ENCODE data around the gene SMC4. TPM values are rescaled to one million over a fixed set of nuclear protein-coding genes. Genes with fewer than 3 reads are reported as not detected.

The SMC4 gene
- total and polyA plus RNA-seq, 10 of the 15 experiments (the other 5 are each of a cell fraction or from before 2014, with no cell fraction given): 75.6 to 288 (median 136) TPM

- no peak for TF ChIP-seq EZH2 (IDR thresholded peaks at IDR 0.05; ENCODE audit: borderline replicate concordance, control insufficient read depth, low read depth, low read length)
- no peak for TF ChIP-seq ZBTB11 (CRISPR knock-in tag; IDR thresholded peaks at IDR 0.05)
- no peak for TF ChIP-seq RAD51 (IDR thresholded peaks at IDR 0.05)
- TF ChIP-seq TBL1XR1 (IDR thresholded peaks at IDR 0.05; ENCODE audit: low read depth, low read length): peak; percentile 0; the same call in 1 of the 2 replicates
- peak; percentile 49 for TF ChIP-seq MEF2B (IDR thresholded peaks at IDR 0.05; ENCODE audit: partially characterized antibody, poor library complexity, severe bottlenecking)
- TF ChIP-seq PRDM15 (CRISPR knock-in tag; IDR thresholded peaks at IDR 0.05): no peak
- TF ChIP-seq BACH1 (IDR thresholded peaks at IDR 0.05; ENCODE audit: borderline replicate concordance): no peak; the same call in 1 of the 2 replicates
- TF ChIP-seq HDAC6 (IDR thresholded peaks at IDR 0.05; ENCODE audit: unreplicated experiment): no peak
- TF ChIP-seq TAF1 (IDR thresholded peaks at IDR 0.05; ENCODE audit: borderline replicate concordance, low read depth, low read length): peak; percentile 80
- TF ChIP-seq PAX5 (IDR thresholded peaks at IDR 0.05; ENCODE audit: borderline replicate concordance, low read depth, low read length): peak; percentile 26; the same call in 1 of the 2 replicates
- TF ChIP-seq E4F1 (IDR thresholded peaks at IDR 0.05; ENCODE audit: borderline replicate concordance, partially characterized antibody): no peak
- TF ChIP-seq KAT2A (conservative IDR thresholded peaks at IDR 0.05; ENCODE audit: control insufficient read depth, low read depth, low read length): no peak
- peak; percentile 62 for TF ChIP-seq NRF1 (conservative IDR thresholded peaks at IDR 0.05; ENCODE audit: low read depth, low read length)
- TF ChIP-seq KDM1A (IDR thresholded peaks at IDR 0.05; ENCODE audit: borderline replicate concordance): no peak
- no peak for TF ChIP-seq SUZ12 (IDR thresholded peaks at IDR 0.05; ENCODE audit: unreplicated experiment)
Measured at GRCh38 chr3:160449636-160450598, 50.5 kb downstream of the SMC4 start, which contains the start of gene TRIM59 (continued).

Data from GM12878 (cell line).